Breast epithelium (tissue), 3 donors: Measurements from ENCODE around the gene DNM1.

Experiments used
- CTCF ChIP-seq, 3 donors: fragments of 450-650 bp; IDR thresholded peaks; one replicate each; pipeline ENCODE4 v1.5.1; 2016 to 2017; ENCODE audit warnings: antibody characterized with exemption in 3 of 3, mild to moderate bottlenecking in 3 of 3, moderate library complexity in 3 of 3
- POLR2AphosphoS5 ChIP-seq, 3 donors: sonication (generic); formaldehyde crosslinking; IDR thresholded peaks; one replicate each; pipeline ENCODE4 v1.6.1; 2017; ENCODE audit warnings: antibody characterized with exemption in 3 of 3

- TF ChIP-seq CTCF (IDR thresholded peaks at IDR 0.05) (no peak), POLR2AphosphoS5 (IDR thresholded peaks at IDR 0.05) (no peak)
These were observed 49.3 kb downstream of the DNM1 start for GRCh38 chr9:128252317-128253139.
